ENCODE measurements around the gene TNNT1. TPM values are rescaled to one million over a fixed set of nuclear protein-coding genes. Genes with fewer than 3 reads are reported as not detected.

The TNNT1 gene
- total and polyA plus RNA-seq, 2 donors from 2014 or later: not detected

GRCh38 chr19:55096061-55096701, 52.8 kb downstream of the TNNT1 start:
- Histone ChIP-seq H3K36me3 (ENCODE audit: control insufficient read depth in 2 of 3, insufficient read depth in 3 of 3, low read length in 3 of 3) (peaks cover 0 to 12% (median 2%) of the 10 kb centered on the region in 3 donors), H3K9me3 (ENCODE audit: control insufficient read depth in 2 of 3, insufficient read depth in 1 of 3, low read length in 3 of 3) (no peaks in the 10 kb centered on the region), H3K9ac (ENCODE audit: low read length in 3 of 3) (no peak overlapping the region), H3K27me3 (ENCODE audit: control insufficient read depth, insufficient read depth, low read length) (no peaks in the 10 kb centered on the region), H3K27ac (ENCODE audit: low read depth in 2 of 2, low read length in 2 of 2) (no peak overlapping the region), H3K4me3 (ENCODE audit: low read length in 3 of 3) (no peak overlapping the region), H3K4me1 (ENCODE audit: control insufficient read depth in 2 of 3, insufficient read depth in 2 of 3, low read depth in 1 of 3, low read length in 3 of 3) (no peaks in the 10 kb centered on the region)
- DNase-seq: peak in 2 of 5 donors; percentile 39 to 43
- intact Hi-C loops (cut with DNase I): no loop called here
- TF ChIP-seq, protein P1, sequence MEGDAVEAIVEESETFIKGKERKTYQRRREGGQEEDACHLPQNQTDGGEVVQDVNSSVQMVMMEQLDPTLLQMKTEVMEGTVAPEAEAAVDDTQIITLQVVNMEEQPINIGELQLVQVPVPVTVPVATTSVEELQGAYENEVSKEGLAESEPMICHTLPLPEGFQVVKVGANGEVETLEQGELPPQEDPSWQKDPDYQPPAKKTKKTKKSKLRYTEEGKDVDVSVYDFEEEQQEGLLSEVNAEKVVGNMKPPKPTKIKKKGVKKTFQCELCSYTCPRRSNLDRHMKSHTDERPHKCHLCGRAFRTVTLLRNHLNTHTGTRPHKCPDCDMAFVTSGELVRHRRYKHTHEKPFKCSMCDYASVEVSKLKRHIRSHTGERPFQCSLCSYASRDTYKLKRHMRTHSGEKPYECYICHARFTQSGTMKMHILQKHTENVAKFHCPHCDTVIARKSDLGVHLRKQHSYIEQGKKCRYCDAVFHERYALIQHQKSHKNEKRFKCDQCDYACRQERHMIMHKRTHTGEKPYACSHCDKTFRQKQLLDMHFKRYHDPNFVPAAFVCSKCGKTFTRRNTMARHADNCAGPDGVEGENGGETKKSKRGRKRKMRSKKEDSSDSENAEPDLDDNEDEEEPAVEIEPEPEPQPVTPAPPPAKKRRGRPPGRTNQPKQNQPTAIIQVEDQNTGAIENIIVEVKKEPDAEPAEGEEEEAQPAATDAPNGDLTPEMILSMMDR (IDR thresholded peaks at IDR 0.05; ENCODE audit: borderline replicate concordance, extremely low read depth, insufficient read depth): no peak
- FAIRE-seq: no peak

DNA sequence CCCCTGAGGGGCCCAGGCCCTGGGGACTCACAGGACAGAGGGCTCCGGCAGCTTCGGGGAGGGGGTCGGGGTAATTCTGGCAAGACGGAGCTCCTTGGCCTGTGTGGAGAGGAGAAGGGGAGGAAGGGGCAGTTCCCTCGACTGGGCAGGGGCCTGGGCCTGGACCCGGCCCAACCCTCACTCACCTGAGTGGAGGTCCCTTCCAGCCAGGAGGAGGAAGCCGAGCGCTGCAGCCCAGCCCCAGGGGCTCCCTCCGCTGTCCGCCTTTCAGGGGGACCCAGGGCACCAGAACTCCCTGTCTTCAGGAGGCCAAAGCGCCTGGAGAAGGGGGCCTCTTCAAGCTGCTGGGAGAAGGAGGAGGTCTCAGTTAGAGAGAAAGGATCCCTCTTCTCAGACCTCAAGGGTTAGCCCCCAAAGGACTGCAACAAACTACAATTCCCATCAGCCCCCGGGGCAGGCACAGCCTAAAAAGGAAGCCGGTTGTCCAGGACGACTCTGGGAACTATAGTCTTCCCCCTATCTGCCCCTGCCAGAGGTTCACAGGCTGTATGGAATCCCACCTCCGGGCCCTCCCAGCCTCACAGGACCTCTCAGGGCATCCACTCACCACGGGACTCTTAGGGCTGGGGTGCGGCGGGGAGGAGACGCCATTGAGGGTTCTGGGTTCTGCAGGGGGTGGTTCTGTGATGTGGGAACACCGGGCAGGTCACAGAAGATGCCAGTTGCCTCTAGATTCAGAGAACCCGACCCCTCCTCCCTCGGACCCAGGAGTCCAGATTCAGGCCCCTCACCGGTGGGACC, 53.5 kb downstream of the TNNT1 start:
- peaks cover 0 to 12% (median 2%) of the 10 kb centered on the region in 3 donors for H3K36me3 ChIP-seq (ENCODE audit: control insufficient read depth in 2 of 3, insufficient read depth in 3 of 3, low read length in 3 of 3)
- H3K27ac ChIP-seq (ENCODE audit: low read depth in 2 of 2, low read length in 2 of 2): no peak overlapping the region
- no peak for FAIRE-seq

DNA sequence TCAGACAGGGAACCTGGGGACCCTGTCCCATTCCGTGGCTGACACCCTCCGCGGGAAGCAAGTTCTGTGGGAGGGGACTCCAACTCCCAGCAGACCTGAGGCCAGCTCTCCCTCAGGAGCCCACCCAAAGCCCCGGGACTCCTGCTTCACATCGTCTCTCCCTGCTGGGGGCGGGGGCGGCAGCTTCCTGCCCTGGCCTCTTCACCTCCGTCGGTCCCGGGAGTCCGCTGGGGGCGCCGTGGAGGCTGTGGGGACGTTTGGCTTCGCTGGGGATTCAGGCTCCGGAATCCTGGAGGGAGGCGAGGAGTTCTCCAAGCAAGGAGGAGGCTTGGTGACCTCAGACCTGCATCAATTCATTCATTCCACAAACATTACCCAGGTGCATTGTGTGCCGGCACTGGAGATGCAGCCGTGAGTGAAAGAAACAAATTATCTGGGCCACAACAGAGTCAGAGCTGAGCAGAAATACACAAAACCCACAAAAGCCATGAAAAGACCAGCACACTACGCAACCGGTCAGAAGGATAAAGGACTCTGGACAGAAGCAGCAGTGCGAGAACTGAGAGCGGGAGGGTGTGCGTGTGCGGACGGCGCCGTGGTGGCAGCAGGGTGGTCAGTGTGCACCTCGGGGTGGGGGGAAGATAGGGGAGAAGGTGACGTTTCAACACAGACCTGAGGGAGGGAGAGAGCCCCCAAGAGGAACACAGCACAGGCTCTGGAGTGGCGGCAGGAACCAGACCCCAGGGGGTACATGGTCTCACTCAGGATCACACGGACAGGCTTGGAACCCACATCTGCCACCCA, 54.3 kb downstream of the TNNT1 start:
- Histone ChIP-seq H3K9ac (ENCODE audit: low read length in 3 of 3) (no peak overlapping the region), H3K27me3 (ENCODE audit: control insufficient read depth, insufficient read depth, low read length) (no peaks in the 10 kb centered on the region), H3K36me3 (ENCODE audit: control insufficient read depth in 2 of 3, insufficient read depth in 3 of 3, low read length in 3 of 3) (peaks cover 0 to 12% (median 2%) of the 10 kb centered on the region in 3 donors), H3K27ac (ENCODE audit: low read depth in 2 of 2, low read length in 2 of 2) (no peak overlapping the region), H3K4me1 (ENCODE audit: control insufficient read depth in 2 of 3, insufficient read depth in 2 of 3, low read depth in 1 of 3, low read length in 3 of 3) (no peaks in the 10 kb centered on the region), H3K9me3 (ENCODE audit: control insufficient read depth in 2 of 3, insufficient read depth in 1 of 3, low read length in 3 of 3) (no peaks in the 10 kb centered on the region), H3K4me3 (ENCODE audit: low read length in 3 of 3) (no peak overlapping the region)
- DNase-seq: peak in 2 of 5 donors; percentile 41 to 46
- intact Hi-C loops (cut with DNase I): no loop called here
- no peak for FAIRE-seq
- TF ChIP-seq, protein P1 (IDR thresholded peaks at IDR 0.05; ENCODE audit: borderline replicate concordance, extremely low read depth, insufficient read depth): no peak

More for the DNA sequence above, 53.5 kb downstream of the TNNT1 start:
- no peak overlapping the region for H3K9ac ChIP-seq (ENCODE audit: low read length in 3 of 3)
- TF ChIP-seq, protein P1 (IDR thresholded peaks at IDR 0.05; ENCODE audit: borderline replicate concordance, extremely low read depth, insufficient read depth): no peak
- H3K27me3 ChIP-seq (ENCODE audit: control insufficient read depth, insufficient read depth, low read length): no peaks in the 10 kb centered on the region
- intact Hi-C loops (cut with DNase I): no loop called here
- H3K9me3 ChIP-seq (ENCODE audit: control insufficient read depth in 2 of 3, insufficient read depth in 1 of 3, low read length in 3 of 3): no peaks in the 10 kb centered on the region
- H3K4me3 ChIP-seq (ENCODE audit: low read length in 3 of 3): no peak overlapping the region
- DNase-seq: no peak
- no peaks in the 10 kb centered on the region for H3K4me1 ChIP-seq (ENCODE audit: control insufficient read depth in 2 of 3, insufficient read depth in 2 of 3, low read depth in 1 of 3, low read length in 3 of 3)

Measured in kidney (tissue), 14 donors.